ENCODE measurements around the gene ENDOG. TPM values are rescaled to one million over a fixed set of nuclear protein-coding genes. Genes with fewer than 3 reads are reported as not detected.

ENDOG gene
- total RNA-seq, 4 donors from 2014 or later = 20.3 to 29.7 (median 27.1) TPM

GRCh38 chr9:128798896-128799295 lies 19.4 kb upstream of the ENDOG start:
- 100% methylated on average over 1 to 2 of the region's 8 CpGs for WGBS, 2 donors (ENCODE audit: low coverage in 1 of 2)
- no peak for ATAC-seq
- Histone ChIP-seq H3K4me3 (no peak overlapping the region), H3K27ac (no peak overlapping the region), H3K9me3 (no peaks in the 10 kb centered on the region), H3K4me1 (no peaks in the 10 kb centered on the region), H3K27me3 (no peaks in the 10 kb centered on the region), H3K36me3 (peaks cover 0 to 100% of the 10 kb centered on the region in 2 donors)
- TF ChIP-seq POLR2A (IDR thresholded peaks at IDR 0.05) (no peak), EP300 (IDR thresholded peaks at IDR 0.05) (no peak), POLR2AphosphoS5 (IDR thresholded peaks at IDR 0.05) (no peak), CTCF (IDR thresholded peaks at IDR 0.05) (no peak)

- TF ChIP-seq POLR2AphosphoS5 (IDR thresholded peaks at IDR 0.05) (no peak), CTCF (IDR thresholded peaks at IDR 0.05) (no peak), EP300 (IDR thresholded peaks at IDR 0.05) (no peak), POLR2A (IDR thresholded peaks at IDR 0.05) (no peak)
- Histone ChIP-seq H3K27me3 (no peaks in the 10 kb centered on the region), H3K36me3 (peaks cover 0 to 100% of the 10 kb centered on the region in 2 donors), H3K4me3 (no peak overlapping the region), H3K27ac (no peak overlapping the region), H3K4me1 (no peaks in the 10 kb centered on the region), H3K9me3 (no peaks in the 10 kb centered on the region)
- no peak for ATAC-seq
- 92 to 93% methylated on average over 3 to 4 of the region's 7 CpGs for WGBS, 2 donors (ENCODE audit: low coverage in 1 of 2)
Observed at GRCh38 chr9:128800061-128800460, 18.2 kb upstream of the ENDOG start.

DNA sequence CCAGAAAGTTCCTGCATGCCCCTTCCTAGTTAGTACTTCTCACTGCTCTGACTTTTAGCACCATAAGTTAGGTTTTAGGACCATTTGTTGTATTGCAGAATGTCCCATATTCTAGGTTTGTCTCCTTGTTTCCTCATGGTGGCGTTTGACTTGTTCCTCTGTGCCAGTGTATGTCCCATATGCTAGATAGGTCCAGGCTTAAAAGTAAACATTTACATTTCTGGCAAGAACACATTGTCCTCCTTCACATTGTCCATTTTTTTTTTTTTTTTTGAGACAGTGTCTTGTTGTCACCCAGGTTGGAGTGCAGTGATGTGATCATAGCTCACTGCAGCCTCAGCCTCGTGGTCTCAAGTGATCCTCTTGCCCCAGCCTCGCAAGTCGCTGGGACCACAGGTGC lies 15.8 kb upstream of the ENDOG start:
- no peak overlapping the region for H3K4me3 ChIP-seq
- peaks cover 0 to 100% of the 10 kb centered on the region in 2 donors for H3K36me3 ChIP-seq
- ATAC-seq = no peak
- no peak overlapping the region for H3K27ac ChIP-seq
- 92 to 100% methylated on average over 2 to 4 of the region's 4 CpGs for WGBS, 2 donors (ENCODE audit: low coverage in 1 of 2)
- H3K4me1 ChIP-seq = no peaks in the 10 kb centered on the region
- H3K9me3 ChIP-seq = no peaks in the 10 kb centered on the region
- no peaks in the 10 kb centered on the region for H3K27me3 ChIP-seq
- TF ChIP-seq EP300 (IDR thresholded peaks at IDR 0.05) (no peak), CTCF (IDR thresholded peaks at IDR 0.05) (no peak), POLR2AphosphoS5 (IDR thresholded peaks at IDR 0.05) (no peak), POLR2A (IDR thresholded peaks at IDR 0.05) (no peak)

DNA sequence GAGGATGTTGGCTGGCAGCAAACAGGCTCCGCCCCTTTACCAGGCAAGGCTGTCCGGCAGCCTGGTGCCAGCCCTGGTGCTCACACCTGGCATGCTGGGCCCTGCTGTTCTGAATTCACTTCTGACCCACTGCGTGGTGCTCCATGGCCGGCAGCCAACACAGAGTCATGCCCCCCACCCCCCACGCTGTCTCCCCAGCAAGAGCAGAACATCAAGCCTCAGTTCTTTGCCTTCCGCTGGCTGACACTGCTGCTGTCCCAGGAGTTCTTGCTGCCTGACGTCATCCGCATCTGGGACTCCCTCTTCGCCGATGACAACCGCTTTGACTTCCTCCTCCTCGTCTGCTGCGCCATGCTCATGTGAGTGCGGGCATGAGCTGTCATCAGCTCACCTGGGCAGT lies 12.6 kb upstream of the ENDOG start:
- no peak overlapping the region for H3K27ac ChIP-seq
- H3K4me3 ChIP-seq = no peak overlapping the region
- no peak for TF ChIP-seq POLR2AphosphoS5 (IDR thresholded peaks at IDR 0.05)
- H3K4me1 ChIP-seq = no peaks in the 10 kb centered on the region
- ATAC-seq = no peak
- no peaks in the 10 kb centered on the region for H3K9me3 ChIP-seq
- 72 to 73% methylated on average over 3 to 5 of the region's 14 CpGs for WGBS, 2 donors (ENCODE audit: low coverage in 1 of 2)
- H3K27me3 ChIP-seq = no peaks in the 10 kb centered on the region
- H3K36me3 ChIP-seq = peaks cover 0 to 93% of the 10 kb centered on the region in 2 donors

DNA sequence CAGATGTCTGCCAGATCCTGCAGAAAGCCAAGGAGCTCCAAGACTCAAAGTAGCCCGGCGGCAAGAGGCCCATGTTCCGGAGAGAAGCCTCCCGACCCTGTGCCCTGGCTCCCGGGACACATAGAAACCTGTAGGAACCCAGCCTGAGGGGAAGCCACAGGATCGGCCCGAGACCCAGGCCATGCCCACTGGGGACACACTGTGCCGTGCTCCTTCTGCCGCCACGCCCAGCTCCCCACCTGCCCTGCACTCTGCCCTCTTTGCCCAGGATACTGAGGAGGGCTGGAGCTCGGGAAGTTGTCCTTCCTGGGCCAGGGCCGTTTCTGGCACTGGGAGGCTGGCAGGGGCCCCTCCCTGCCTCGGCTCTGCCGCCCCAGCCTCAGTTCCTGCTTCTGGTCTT lies 10.5 kb upstream of the ENDOG start:
- no peaks in the 10 kb centered on the region for H3K27me3 ChIP-seq
- no peaks in the 10 kb centered on the region for H3K4me1 ChIP-seq
- no peak for ATAC-seq
- TF ChIP-seq EP300 (IDR thresholded peaks at IDR 0.05) (no peak), POLR2AphosphoS5 (IDR thresholded peaks at IDR 0.05) (no peak), CTCF (IDR thresholded peaks at IDR 0.05) (no peak), POLR2A (IDR thresholded peaks at IDR 0.05) (no peak)
- H3K36me3 ChIP-seq = peaks cover 0 to 71% of the 10 kb centered on the region in 2 donors
- no peaks in the 10 kb centered on the region for H3K9me3 ChIP-seq
- no peak overlapping the region for H3K27ac ChIP-seq
- no CpG with 5 or more reads among the region's 14 CpGs for WGBS, 2 donors (ENCODE audit: low coverage in 1 of 2)
- H3K4me3 ChIP-seq = no peak overlapping the region

Data from gastroesophageal sphincter (tissue), 4 donors.